ENCODE measurements around the gene DUS4L.

DNA sequence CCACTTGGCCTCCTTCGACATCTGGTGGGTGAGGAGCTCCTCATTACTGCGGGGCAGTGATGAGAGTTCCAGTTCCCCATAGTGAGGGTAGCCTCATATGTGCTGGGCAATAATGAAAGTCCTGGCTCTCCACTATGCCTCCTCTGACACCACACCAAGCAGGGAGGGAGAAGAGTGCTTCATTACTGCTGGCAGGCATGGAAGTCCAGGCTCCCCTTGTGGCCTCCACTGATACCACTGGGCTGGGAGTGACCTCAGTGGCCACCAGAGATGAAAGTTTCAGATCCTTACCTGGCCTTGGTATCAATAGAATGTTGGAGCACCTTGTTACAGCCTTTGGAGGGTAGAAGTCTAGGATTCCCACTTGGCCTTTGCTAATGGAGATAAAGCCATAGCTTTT is 6.5 kb downstream of the DUS4L start:
- no peak for TF ChIP-seq POLR2A (IDR thresholded peaks at IDR 0.05; ENCODE audit: low read depth, low read length)
- no peak for TF ChIP-seq POLR2AphosphoS5 (IDR thresholded peaks at IDR 0.05; ENCODE audit: low read depth, low read length)

Data from GM12891 (cell line).